H1 (cell line): ENCODE results near the gene ZNF777.

Experiments used
- CREB1 ChIP-seq: IDR thresholded peaks from 2 replicates; pipeline ENCODE4 v1.6.1; 2012; ENCODE audit warnings: inconsistent platforms
- EGR1 ChIP-seq: IDR thresholded peaks from 2 replicates; pipeline ENCODE4 v1.6.1; 2011; ENCODE audit warnings: low read depth, low read length, borderline replicate concordance
- EZH2 ChIP-seq: fragments of 200-600 bp; sonication (generic); IDR thresholded peaks from 2 replicates; pipeline ENCODE4 v1.7.1; 2012; ENCODE audit warnings: low read depth, mild to moderate bottlenecking, moderate library complexity, low read length, inconsistent platforms; ENCODE audit not compliant: severe bottlenecking
- POLR2A ChIP-seq, 2 experiments: IDR thresholded peaks; 1 replicate in 1 of 2; 2 replicates in 1 of 2; pipeline ENCODE4 v1.6.1; 2011; ENCODE audit warnings: low read depth in 2 of 2, low read length in 2 of 2, mild to moderate bottlenecking in 2 of 2; ENCODE audit errors: control extremely low read depth in 1 of 2
- POLR2AphosphoS5 ChIP-seq: IDR thresholded peaks from 2 replicates; pipeline ENCODE4 v1.6.1; 2011; ENCODE audit warnings: low read depth, low read length
- RBBP5 ChIP-seq: IDR thresholded peaks from 2 replicates; pipeline ENCODE4 v1.7.1; 2012; ENCODE audit warnings: low read depth, mild to moderate bottlenecking, inconsistent platforms, low read length, moderate library complexity, borderline replicate concordance
- RFX5 ChIP-seq: IDR thresholded peaks from 2 replicates; pipeline ENCODE4 v1.6.1; 2011; ENCODE audit warnings: low read depth, low read length, improper control_type of control experiment, borderline replicate concordance
- SIX5 ChIP-seq: IDR thresholded peaks from 2 replicates; pipeline ENCODE4 v1.6.1; 2011; ENCODE audit warnings: mild to moderate bottlenecking, low read depth, low read length
- SP4 ChIP-seq: IDR thresholded peaks from 2 replicates; pipeline ENCODE4 v1.6.1; 2012; ENCODE audit warnings: low read length, inconsistent platforms
- TCF12 ChIP-seq: IDR thresholded peaks from 2 replicates; pipeline ENCODE4 v1.6.1; 2011; ENCODE audit warnings: low read depth, mild to moderate bottlenecking, low read length
- YY1 ChIP-seq: IDR thresholded peaks from 2 replicates; pipeline ENCODE4 v1.6.1; 2011; ENCODE audit warnings: low read depth, mild to moderate bottlenecking, low read length
- TF ChIP-seq, protein P1 (sequence below): IDR thresholded peaks from 2 replicates; pipeline ENCODE4 v1.6.1; 2012; ENCODE audit warnings: low read length, inconsistent platforms
- TF ChIP-seq, protein P2 (sequence below), 3 experiments: IDR thresholded peaks; 1 replicate in 2 of 3; 2 replicates in 1 of 3; pipeline versions ENCODE4 v1.5.1 to v1.6.1; 2011; ENCODE audit warnings: low read length in 3 of 3, mild to moderate bottlenecking in 3 of 3, inconsistent platforms in 2 of 3, low read depth in 1 of 3, moderate library complexity in 1 of 3; ENCODE audit not compliant: insufficient read depth in 1 of 3; ENCODE audit errors: control extremely low read depth in 1 of 3

DNA sequence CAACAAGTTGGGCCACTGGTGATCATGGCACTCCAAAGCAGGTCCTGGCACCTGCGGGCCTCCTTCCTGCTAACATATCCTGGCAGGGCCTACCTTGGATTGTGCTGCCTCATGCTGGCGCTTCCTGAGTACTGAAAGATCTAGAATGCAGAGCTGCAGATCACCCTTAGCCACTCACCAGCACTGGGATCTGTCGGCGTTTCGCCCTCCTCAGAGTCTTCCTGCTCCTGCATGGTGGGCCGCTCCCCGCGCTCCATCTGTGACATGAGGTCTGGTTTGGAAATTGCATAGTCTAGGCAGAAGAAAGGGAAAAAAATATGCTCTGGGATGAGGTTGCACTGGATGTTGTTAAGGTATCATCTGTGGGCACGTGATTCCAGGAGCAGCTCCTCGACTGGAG lies 10.0 kb downstream of the ZNF777 start:
- TF ChIP-seq, protein P1, sequence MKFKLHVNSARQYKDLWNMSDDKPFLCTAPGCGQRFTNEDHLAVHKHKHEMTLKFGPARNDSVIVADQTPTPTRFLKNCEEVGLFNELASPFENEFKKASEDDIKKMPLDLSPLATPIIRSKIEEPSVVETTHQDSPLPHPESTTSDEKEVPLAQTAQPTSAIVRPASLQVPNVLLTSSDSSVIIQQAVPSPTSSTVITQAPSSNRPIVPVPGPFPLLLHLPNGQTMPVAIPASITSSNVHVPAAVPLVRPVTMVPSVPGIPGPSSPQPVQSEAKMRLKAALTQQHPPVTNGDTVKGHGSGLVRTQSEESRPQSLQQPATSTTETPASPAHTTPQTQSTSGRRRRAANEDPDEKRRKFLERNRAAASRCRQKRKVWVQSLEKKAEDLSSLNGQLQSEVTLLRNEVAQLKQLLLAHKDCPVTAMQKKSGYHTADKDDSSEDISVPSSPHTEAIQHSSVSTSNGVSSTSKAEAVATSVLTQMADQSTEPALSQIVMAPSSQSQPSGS: no peak
- TF ChIP-seq POLR2A (IDR thresholded peaks at IDR 0.05; ENCODE audit: control extremely low read depth in 1 of 2, low read depth in 2 of 2, low read length in 2 of 2): no peak
- TF ChIP-seq EZH2: no peak
- TF ChIP-seq, protein P2, sequence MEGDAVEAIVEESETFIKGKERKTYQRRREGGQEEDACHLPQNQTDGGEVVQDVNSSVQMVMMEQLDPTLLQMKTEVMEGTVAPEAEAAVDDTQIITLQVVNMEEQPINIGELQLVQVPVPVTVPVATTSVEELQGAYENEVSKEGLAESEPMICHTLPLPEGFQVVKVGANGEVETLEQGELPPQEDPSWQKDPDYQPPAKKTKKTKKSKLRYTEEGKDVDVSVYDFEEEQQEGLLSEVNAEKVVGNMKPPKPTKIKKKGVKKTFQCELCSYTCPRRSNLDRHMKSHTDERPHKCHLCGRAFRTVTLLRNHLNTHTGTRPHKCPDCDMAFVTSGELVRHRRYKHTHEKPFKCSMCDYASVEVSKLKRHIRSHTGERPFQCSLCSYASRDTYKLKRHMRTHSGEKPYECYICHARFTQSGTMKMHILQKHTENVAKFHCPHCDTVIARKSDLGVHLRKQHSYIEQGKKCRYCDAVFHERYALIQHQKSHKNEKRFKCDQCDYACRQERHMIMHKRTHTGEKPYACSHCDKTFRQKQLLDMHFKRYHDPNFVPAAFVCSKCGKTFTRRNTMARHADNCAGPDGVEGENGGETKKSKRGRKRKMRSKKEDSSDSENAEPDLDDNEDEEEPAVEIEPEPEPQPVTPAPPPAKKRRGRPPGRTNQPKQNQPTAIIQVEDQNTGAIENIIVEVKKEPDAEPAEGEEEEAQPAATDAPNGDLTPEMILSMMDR (IDR thresholded peaks at IDR 0.05; ENCODE audit: control extremely low read depth in 1 of 3, insufficient read depth in 1 of 3, low read depth in 1 of 3, low read length in 3 of 3): peak in 1 of 3 experiments; percentile 7; a peak in 1 of 4 replicates
- TF ChIP-seq POLR2AphosphoS5: no peak
- TF ChIP-seq EGR1: no peak
- TF ChIP-seq RBBP5: no peak
- no peak for TF ChIP-seq RFX5
- no peak for TF ChIP-seq CREB1
- TF ChIP-seq SP4: no peak
- TF ChIP-seq SIX5: no peak
- no peak for TF ChIP-seq TCF12
- no peak for TF ChIP-seq YY1
